ENCODE data around the gene TBX18.

The TBX18 gene

DNA sequence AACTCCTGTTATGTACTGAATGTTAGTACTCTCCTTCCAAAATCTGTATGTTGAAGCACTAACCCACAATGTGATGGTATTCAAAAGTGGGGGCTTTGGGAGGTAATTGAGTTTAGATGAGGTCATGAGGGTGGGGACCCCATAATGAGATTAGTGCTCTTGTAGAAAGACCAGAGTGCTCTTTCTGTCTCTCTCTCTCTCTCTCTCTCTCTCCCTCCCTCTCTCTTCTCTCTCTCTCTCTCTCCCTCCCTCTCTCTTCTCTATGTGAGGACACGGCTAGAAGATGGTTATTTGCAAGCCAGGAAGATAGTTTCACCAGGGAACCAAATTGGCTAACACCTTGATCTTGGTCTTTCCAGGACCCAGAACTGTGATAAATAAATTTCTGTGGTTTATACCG is 107.4 kb downstream of the TBX18 start:
- Histone ChIP-seq H3K9ac (ENCODE audit: low read depth in 1 of 2, low read length in 2 of 2) (no peak overlapping the region), H3K4me3 (ENCODE audit: low read length in 2 of 2) (no peak overlapping the region), H3K9me3 (ENCODE audit: control insufficient read depth in 2 of 2, low read length in 2 of 2) (no peaks in the 10 kb centered on the region), H3K36me3 (ENCODE audit: control insufficient read depth in 2 of 2, insufficient read depth in 2 of 2, low read length in 2 of 2) (no peaks in the 10 kb centered on the region), H3K27ac (ENCODE audit: low read depth in 2 of 2, low read length in 2 of 2) (no peak overlapping the region), H3K4me1 (ENCODE audit: control insufficient read depth in 2 of 2, insufficient read depth in 2 of 2, low read length in 2 of 2) (no peaks in the 10 kb centered on the region), H3K27me3 (ENCODE audit: control insufficient read depth in 2 of 2, insufficient read depth in 2 of 2, low read length in 2 of 2) (no peaks in the 10 kb centered on the region)

DNA sequence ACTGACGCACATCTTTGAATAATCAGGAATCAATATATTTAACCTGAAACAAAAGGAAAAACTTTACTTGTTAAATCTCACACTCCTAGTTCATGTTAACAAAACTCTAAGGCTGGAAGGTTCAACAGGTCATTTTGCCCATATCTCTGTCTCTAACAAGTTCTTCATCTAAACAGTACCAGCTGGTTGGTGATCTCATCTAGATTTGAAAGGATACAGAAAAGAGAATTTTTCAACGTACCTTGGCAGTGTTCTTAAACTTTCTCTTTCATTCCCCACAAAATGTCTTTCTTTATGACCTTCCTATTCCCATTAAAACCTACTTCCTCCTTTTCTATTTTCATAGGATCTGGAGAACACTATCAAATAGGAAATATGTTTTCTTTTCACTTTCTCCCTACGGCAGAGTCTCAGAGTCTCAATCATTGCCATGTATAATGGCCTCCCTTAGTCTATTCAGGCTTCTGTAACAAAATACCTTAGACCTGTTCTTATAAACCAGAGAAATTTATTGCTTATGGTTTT is 111.3 kb downstream of the TBX18 start:
- Histone ChIP-seq H3K36me3 (ENCODE audit: control insufficient read depth in 2 of 2, insufficient read depth in 2 of 2, low read length in 2 of 2) (no peaks in the 10 kb centered on the region), H3K9me3 (ENCODE audit: control insufficient read depth in 2 of 2, low read length in 2 of 2) (no peaks in the 10 kb centered on the region), H3K27me3 (ENCODE audit: control insufficient read depth in 2 of 2, insufficient read depth in 2 of 2, low read length in 2 of 2) (no peaks in the 10 kb centered on the region), H3K27ac (ENCODE audit: low read depth in 2 of 2, low read length in 2 of 2) (no peak overlapping the region), H3K4me3 (ENCODE audit: low read length in 2 of 2) (no peak overlapping the region), H3K9ac (ENCODE audit: low read depth in 1 of 2, low read length in 2 of 2) (no peak overlapping the region), H3K4me1 (ENCODE audit: control insufficient read depth in 2 of 2, insufficient read depth in 2 of 2, low read length in 2 of 2) (no peaks in the 10 kb centered on the region)

DNA sequence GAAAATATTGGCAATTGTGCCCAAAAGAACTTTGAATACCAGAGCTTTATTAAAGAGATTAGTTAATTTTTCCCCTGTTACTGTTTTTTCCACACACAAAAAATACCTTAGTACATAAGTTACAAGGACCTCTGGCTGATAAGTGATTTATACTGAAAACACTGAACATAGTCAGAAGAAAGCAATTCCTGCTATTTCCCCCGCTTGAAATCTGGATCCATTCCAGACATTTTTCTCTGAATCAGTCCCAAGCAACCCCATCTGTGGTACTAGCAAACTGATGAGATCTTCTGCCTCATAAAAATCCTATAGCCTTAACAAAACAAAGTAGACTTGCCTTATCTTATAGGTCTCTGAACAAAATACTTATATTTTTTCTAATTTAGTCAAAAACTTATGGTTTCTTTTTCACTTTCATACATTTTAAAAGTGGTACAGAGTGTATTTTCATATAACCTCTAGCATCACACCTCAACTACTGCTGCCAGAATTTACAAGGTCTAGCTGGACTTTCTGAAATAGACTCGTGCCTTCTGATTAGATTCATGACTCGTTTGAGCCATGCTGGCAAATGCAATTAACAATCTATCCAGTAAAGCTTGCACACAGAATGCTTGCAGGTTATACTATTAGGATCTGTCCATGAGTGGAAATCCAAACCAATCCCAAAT is 111.9 kb downstream of the TBX18 start:
- Histone ChIP-seq H3K9me3 (ENCODE audit: control insufficient read depth in 2 of 2, low read length in 2 of 2) (no peaks in the 10 kb centered on the region), H3K36me3 (ENCODE audit: control insufficient read depth in 2 of 2, insufficient read depth in 2 of 2, low read length in 2 of 2) (no peaks in the 10 kb centered on the region), H3K27ac (ENCODE audit: low read depth in 2 of 2, low read length in 2 of 2) (no peak overlapping the region)

DNA sequence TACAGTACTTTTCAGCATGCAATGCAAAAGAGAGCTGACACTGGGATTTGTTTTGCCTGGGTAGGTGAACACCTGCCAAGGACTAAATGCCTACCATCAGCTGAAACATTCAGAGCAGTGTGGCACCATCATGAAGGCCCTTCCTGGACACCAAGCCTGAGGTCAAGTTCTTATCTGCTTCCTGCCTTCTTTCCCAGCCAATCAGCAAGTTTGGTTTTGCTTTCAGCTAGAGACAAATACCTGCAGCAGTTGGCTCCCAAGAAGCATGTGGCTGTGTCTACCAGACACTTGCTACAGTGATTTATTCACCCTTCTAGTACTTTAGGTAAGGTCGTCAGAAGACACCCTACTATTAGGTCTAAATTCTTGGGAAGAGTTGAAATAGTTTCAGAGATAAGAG is 112.8 kb downstream of the TBX18 start:
- no peaks in the 10 kb centered on the region for H3K27me3 ChIP-seq (ENCODE audit: control insufficient read depth in 2 of 2, insufficient read depth in 2 of 2, low read length in 2 of 2)
- H3K9ac ChIP-seq (ENCODE audit: low read depth in 1 of 2, low read length in 2 of 2), result no peak overlapping the region
- no peak overlapping the region for H3K4me3 ChIP-seq (ENCODE audit: low read length in 2 of 2)
- no peaks in the 10 kb centered on the region for H3K36me3 ChIP-seq (ENCODE audit: control insufficient read depth in 2 of 2, insufficient read depth in 2 of 2, low read length in 2 of 2)
- H3K9me3 ChIP-seq (ENCODE audit: control insufficient read depth in 2 of 2, low read length in 2 of 2), result no peaks in the 10 kb centered on the region
- H3K4me1 ChIP-seq (ENCODE audit: control insufficient read depth in 2 of 2, insufficient read depth in 2 of 2, low read length in 2 of 2), result no peaks in the 10 kb centered on the region
- H3K27ac ChIP-seq (ENCODE audit: low read depth in 2 of 2, low read length in 2 of 2), result no peak overlapping the region

More for the DNA sequence above, 111.9 kb downstream of the TBX18 start:
- no peaks in the 10 kb centered on the region for H3K27me3 ChIP-seq (ENCODE audit: control insufficient read depth in 2 of 2, insufficient read depth in 2 of 2, low read length in 2 of 2)
- no peak overlapping the region for H3K9ac ChIP-seq (ENCODE audit: low read depth in 1 of 2, low read length in 2 of 2)
- no peaks in the 10 kb centered on the region for H3K4me1 ChIP-seq (ENCODE audit: control insufficient read depth in 2 of 2, insufficient read depth in 2 of 2, low read length in 2 of 2)
- H3K4me3 ChIP-seq (ENCODE audit: low read length in 2 of 2), result no peak overlapping the region

DNA sequence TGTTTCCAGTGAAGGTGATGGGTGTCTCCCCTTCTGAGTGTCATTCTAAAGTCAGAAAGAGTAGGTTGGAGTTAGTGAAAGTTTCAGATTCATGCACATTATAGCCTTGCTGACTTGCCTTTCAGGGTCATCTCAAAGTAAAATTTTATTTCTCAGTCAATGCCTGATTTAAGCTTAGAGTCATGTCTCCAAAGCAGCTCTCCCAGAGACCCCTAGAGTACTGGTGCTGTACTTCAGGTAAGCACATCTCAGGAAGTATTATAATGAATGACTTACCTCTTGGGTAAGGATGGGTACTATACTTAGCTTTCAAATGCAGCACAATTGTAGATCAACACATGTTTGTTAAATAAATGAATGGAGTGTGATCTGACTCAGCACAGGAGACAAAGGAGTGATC is 116.0 kb downstream of the TBX18 start:
- no peak overlapping the region for H3K27ac ChIP-seq (ENCODE audit: low read depth in 2 of 2, low read length in 2 of 2)
- no peak overlapping the region for H3K4me3 ChIP-seq (ENCODE audit: low read length in 2 of 2)
- no peaks in the 10 kb centered on the region for H3K27me3 ChIP-seq (ENCODE audit: control insufficient read depth in 2 of 2, insufficient read depth in 2 of 2, low read length in 2 of 2)
- no peaks in the 10 kb centered on the region for H3K9me3 ChIP-seq (ENCODE audit: control insufficient read depth in 2 of 2, low read length in 2 of 2)
- H3K4me1 ChIP-seq (ENCODE audit: control insufficient read depth in 2 of 2, insufficient read depth in 2 of 2, low read length in 2 of 2), result no peaks in the 10 kb centered on the region
- H3K9ac ChIP-seq (ENCODE audit: low read depth in 1 of 2, low read length in 2 of 2), result no peak overlapping the region
- no peaks in the 10 kb centered on the region for H3K36me3 ChIP-seq (ENCODE audit: control insufficient read depth in 2 of 2, insufficient read depth in 2 of 2, low read length in 2 of 2)

DNA sequence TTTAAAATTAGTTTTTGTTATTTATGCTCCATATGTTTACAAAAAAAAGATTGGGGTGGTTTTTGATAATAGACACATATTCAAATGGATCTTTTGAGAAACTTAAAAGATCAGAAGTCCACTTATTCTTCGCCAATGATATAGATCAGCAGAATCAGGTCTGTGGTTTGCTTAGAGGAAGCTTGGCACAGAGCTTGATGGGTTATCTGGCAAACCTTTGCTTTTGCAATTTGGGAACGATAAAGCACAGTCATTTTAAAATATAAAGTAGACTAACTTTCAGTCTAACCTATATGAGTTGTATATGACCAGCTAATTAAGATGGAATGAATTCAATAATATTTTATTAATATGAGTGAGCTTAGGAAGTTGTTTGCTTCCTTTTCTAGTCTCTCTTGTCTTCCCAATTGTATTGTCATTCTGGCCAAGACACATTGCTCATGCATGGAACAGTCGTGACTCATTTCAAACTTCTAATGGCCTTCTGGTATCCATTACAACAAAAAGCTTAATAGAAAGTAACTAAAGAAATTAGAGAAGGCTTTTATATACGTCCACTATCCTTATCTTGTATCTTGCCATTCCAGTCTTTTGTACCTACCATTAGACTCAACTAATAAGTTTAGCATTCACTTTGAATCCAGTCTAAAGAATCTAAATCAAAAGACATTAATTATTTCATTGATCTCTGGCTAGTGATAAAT is 118.7 kb downstream of the TBX18 start:
- Histone ChIP-seq H3K27me3 (ENCODE audit: control insufficient read depth in 2 of 2, insufficient read depth in 2 of 2, low read length in 2 of 2) (no peaks in the 10 kb centered on the region), H3K4me3 (ENCODE audit: low read length in 2 of 2) (no peak overlapping the region), H3K4me1 (ENCODE audit: control insufficient read depth in 2 of 2, insufficient read depth in 2 of 2, low read length in 2 of 2) (no peaks in the 10 kb centered on the region), H3K9ac (ENCODE audit: low read depth in 1 of 2, low read length in 2 of 2) (no peak overlapping the region), H3K27ac (ENCODE audit: low read depth in 2 of 2, low read length in 2 of 2) (no peak overlapping the region), H3K9me3 (ENCODE audit: control insufficient read depth in 2 of 2, low read length in 2 of 2) (no peaks in the 10 kb centered on the region), H3K36me3 (ENCODE audit: control insufficient read depth in 2 of 2, insufficient read depth in 2 of 2, low read length in 2 of 2) (no peaks in the 10 kb centered on the region)

DNA sequence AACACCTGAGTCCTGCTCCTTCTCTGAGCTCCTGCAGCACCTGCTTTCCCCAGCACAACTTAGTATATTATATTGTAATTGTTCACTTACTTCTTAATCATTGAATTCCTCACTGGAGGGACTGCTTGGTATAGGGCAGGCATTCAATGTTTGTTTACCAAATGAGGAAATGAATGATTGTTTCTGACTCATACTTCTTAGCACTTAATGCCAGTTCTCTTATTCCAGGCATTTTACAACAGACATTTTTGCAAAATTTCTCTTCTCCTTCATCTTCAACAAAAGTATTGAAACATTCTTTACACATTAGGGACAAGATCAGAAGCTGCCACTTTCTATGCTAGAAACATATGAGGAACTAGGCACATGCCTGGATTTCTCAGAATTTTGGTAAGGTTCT is 119.4 kb downstream of the TBX18 start:
- H3K27me3 ChIP-seq (ENCODE audit: control insufficient read depth in 2 of 2, insufficient read depth in 2 of 2, low read length in 2 of 2), result no peaks in the 10 kb centered on the region
- no peak overlapping the region for H3K27ac ChIP-seq (ENCODE audit: low read depth in 2 of 2, low read length in 2 of 2)
- H3K9ac ChIP-seq (ENCODE audit: low read depth in 1 of 2, low read length in 2 of 2), result no peak overlapping the region
- H3K4me1 ChIP-seq (ENCODE audit: control insufficient read depth in 2 of 2, insufficient read depth in 2 of 2, low read length in 2 of 2), result no peaks in the 10 kb centered on the region
- no peaks in the 10 kb centered on the region for H3K9me3 ChIP-seq (ENCODE audit: control insufficient read depth in 2 of 2, low read length in 2 of 2)
- H3K36me3 ChIP-seq (ENCODE audit: control insufficient read depth in 2 of 2, insufficient read depth in 2 of 2, low read length in 2 of 2), result no peaks in the 10 kb centered on the region
- no peak overlapping the region for H3K4me3 ChIP-seq (ENCODE audit: low read length in 2 of 2)

DNA sequence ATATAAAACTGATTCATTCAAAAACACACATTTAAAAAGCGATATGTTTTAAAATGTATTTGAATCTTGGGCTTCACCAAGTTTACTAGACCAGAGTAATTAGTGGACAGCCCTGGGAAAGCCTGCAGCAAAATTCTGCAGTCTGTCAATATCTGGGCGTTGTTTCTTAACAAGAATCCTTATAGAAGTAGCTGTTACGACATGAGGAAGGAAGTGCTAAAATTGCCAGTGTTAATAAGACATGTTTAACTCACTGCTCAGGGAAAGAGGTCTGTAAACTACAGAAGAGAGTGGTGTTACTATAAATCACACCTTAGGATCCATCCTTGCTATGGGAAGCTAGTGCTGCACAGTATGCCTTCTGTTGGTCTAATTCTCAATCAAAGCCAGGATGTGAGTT is 120.6 kb downstream of the TBX18 start:
- Histone ChIP-seq H3K4me3 (ENCODE audit: low read length in 2 of 2) (no peak overlapping the region), H3K27me3 (ENCODE audit: control insufficient read depth in 2 of 2, insufficient read depth in 2 of 2, low read length in 2 of 2) (no peaks in the 10 kb centered on the region), H3K9ac (ENCODE audit: low read depth in 1 of 2, low read length in 2 of 2) (no peak overlapping the region), H3K36me3 (ENCODE audit: control insufficient read depth in 2 of 2, insufficient read depth in 2 of 2, low read length in 2 of 2) (no peaks in the 10 kb centered on the region), H3K4me1 (ENCODE audit: control insufficient read depth in 2 of 2, insufficient read depth in 2 of 2, low read length in 2 of 2) (no peaks in the 10 kb centered on the region), H3K9me3 (ENCODE audit: control insufficient read depth in 2 of 2, low read length in 2 of 2) (no peaks in the 10 kb centered on the region), H3K27ac (ENCODE audit: low read depth in 2 of 2, low read length in 2 of 2) (no peak overlapping the region)

DNA sequence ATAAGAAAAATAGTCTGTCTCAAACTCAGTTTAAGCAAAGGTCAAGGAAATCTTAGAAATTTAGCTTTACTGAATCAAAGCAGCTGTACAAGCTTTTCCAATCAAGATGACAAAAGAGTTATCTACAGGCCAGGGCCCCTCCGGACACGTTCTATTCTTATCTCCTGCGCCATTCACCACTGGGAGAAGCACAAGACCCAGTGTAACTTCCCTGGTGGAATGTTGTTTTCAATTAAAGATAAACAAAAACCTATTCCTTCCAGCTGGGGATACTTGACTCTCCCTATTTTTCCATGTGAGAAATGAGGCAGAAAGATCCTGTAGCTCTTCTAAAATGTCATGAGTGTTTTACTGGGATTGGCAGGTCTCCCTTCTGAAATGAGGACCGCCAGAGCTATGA is 123.3 kb downstream of the TBX18 start:
- H3K27me3 ChIP-seq (ENCODE audit: control insufficient read depth in 2 of 2, insufficient read depth in 2 of 2, low read length in 2 of 2), result no peaks in the 10 kb centered on the region
- no peak overlapping the region for H3K27ac ChIP-seq (ENCODE audit: low read depth in 2 of 2, low read length in 2 of 2)
- H3K4me3 ChIP-seq (ENCODE audit: low read length in 2 of 2), result no peak overlapping the region
- no peaks in the 10 kb centered on the region for H3K36me3 ChIP-seq (ENCODE audit: control insufficient read depth in 2 of 2, insufficient read depth in 2 of 2, low read length in 2 of 2)
- H3K9me3 ChIP-seq (ENCODE audit: control insufficient read depth in 2 of 2, low read length in 2 of 2), result no peaks in the 10 kb centered on the region
- H3K4me1 ChIP-seq (ENCODE audit: control insufficient read depth in 2 of 2, insufficient read depth in 2 of 2, low read length in 2 of 2), result no peaks in the 10 kb centered on the region
- no peak overlapping the region for H3K9ac ChIP-seq (ENCODE audit: low read depth in 1 of 2, low read length in 2 of 2)

DNA sequence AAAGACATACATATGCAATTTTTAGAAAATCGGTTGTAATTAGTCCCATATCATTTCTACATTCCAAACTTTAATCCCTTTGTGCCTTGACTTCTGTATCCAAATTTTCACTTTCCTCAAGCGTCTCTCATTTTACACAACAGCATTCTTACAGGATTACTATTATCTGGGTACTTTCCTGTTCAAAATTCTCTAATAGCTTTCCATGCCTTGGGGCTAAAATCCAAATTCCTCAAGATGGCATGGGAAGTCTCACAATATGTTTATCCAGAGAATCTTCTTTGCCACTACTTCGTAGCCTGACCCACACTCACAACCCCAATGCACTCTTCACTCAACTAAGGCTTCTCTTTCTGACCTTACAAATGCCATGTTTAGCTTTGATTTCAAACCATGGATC is 125.0 kb downstream of the TBX18 start:
- Histone ChIP-seq H3K9me3 (ENCODE audit: control insufficient read depth in 2 of 2, low read length in 2 of 2) (no peaks in the 10 kb centered on the region), H3K27me3 (ENCODE audit: control insufficient read depth in 2 of 2, insufficient read depth in 2 of 2, low read length in 2 of 2) (no peaks in the 10 kb centered on the region), H3K4me3 (ENCODE audit: low read length in 2 of 2) (no peak overlapping the region), H3K4me1 (ENCODE audit: control insufficient read depth in 2 of 2, insufficient read depth in 2 of 2, low read length in 2 of 2) (no peaks in the 10 kb centered on the region), H3K27ac (ENCODE audit: low read depth in 2 of 2, low read length in 2 of 2) (no peak overlapping the region), H3K36me3 (ENCODE audit: control insufficient read depth in 2 of 2, insufficient read depth in 2 of 2, low read length in 2 of 2) (no peaks in the 10 kb centered on the region), H3K9ac (ENCODE audit: low read depth in 1 of 2, low read length in 2 of 2) (no peak overlapping the region)

All from mucosa of rectum (tissue), 2 donors.